ENCODE results near the gene GTPBP2.

GRCh38 chr6:43609402-43609801 is 19.7 kb downstream of the GTPBP2 start:
- TF ChIP-seq CTCF (IDR thresholded peaks at IDR 0.05; ENCODE audit: insufficient read depth, low read length) (no peak), REST (IDR thresholded peaks at IDR 0.05; ENCODE audit: insufficient replicate concordance, low read depth) (no peak), POLR2AphosphoS5 (IDR thresholded peaks at IDR 0.05; ENCODE audit: low read depth) (no peak), GABPA (IDR thresholded peaks at IDR 0.05; ENCODE audit: low read depth) (no peak)

Data from HL-60 (cell line).